Peyer's patch (tissue), 4 donors: ENCODE measurements around the gene SNTG2.

Experiments used
- POLR2A ChIP-seq, 2 donors: fragments of 450-650 bp; IDR thresholded peaks; one replicate each; pipeline ENCODE4 v1.5.1; 2017; ENCODE audit warnings: antibody characterized with exemption in 2 of 2, mild to moderate bottlenecking in 2 of 2, moderate library complexity in 2 of 2
- TF ChIP-seq, protein P1 (sequence below), 6 experiments: fragments of 450-650 bp in 4 of 6; fragments of 200-600 bp in 2 of 6; sonication (generic) in 1 of 6; IDR thresholded peaks; one replicate each; pipeline ENCODE4 v1.5.1; 2017 to 2019; ENCODE audit warnings: antibody characterized with exemption in 6 of 6, mild to moderate bottlenecking in 3 of 6, moderate library complexity in 1 of 6

DNA sequence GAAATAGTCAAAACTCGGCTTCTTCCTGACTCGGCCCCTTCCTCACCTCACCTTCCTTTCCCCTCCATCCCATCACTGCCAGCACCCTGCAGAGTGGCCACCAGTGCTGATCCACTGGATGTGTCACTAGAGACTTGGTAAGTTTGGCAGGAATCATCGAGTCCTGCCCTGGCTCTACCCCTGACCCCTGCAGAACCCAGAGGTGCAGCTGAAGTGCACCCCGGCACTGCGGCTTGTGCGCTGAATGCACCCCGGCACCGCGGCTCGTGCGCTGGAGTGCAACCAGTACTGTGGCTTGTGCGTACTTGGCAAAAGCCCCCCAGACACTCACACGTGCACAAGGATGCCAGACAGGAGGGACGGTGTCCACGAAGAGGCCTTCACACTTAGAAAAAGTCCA is 206.5 kb downstream of the SNTG2 start:
- no peak for TF ChIP-seq POLR2A (IDR thresholded peaks at IDR 0.05)
- TF ChIP-seq, protein P1, sequence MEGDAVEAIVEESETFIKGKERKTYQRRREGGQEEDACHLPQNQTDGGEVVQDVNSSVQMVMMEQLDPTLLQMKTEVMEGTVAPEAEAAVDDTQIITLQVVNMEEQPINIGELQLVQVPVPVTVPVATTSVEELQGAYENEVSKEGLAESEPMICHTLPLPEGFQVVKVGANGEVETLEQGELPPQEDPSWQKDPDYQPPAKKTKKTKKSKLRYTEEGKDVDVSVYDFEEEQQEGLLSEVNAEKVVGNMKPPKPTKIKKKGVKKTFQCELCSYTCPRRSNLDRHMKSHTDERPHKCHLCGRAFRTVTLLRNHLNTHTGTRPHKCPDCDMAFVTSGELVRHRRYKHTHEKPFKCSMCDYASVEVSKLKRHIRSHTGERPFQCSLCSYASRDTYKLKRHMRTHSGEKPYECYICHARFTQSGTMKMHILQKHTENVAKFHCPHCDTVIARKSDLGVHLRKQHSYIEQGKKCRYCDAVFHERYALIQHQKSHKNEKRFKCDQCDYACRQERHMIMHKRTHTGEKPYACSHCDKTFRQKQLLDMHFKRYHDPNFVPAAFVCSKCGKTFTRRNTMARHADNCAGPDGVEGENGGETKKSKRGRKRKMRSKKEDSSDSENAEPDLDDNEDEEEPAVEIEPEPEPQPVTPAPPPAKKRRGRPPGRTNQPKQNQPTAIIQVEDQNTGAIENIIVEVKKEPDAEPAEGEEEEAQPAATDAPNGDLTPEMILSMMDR (IDR thresholded peaks at IDR 0.05) = no peak
